ENCODE results near the gene RADX. TPM values are rescaled to one million over a fixed set of nuclear protein-coding genes. Genes with fewer than 3 reads are reported as not detected.
A peak's percentile ranks its signal among the peaks of the same experiment; 100 is the strongest.

The RADX gene
- total RNA-seq, 1 donor from 2014 or later = 5.0 TPM

GRCh38 chrX:106692425-106693065 lies 80.8 kb downstream of the RADX start:
- DNase-seq (ENCODE audit: low read depth) = no peak

GRCh38 chrX:106696502-106696901 lies 84.7 kb downstream of the RADX start:
- DNase-seq (ENCODE audit: low read depth) = no peak

GRCh38 chrX:106698693-106699092 lies 86.9 kb downstream of the RADX start:
- peak; percentile 27 for DNase-seq (ENCODE audit: low read depth)

- DNase-seq (ENCODE audit: low read depth) = no peak
Observed at GRCh38 chrX:106702636-106703035, 90.9 kb downstream of the RADX start.

GRCh38 chrX:106706466-106706865 lies 94.7 kb downstream of the RADX start:
- no peak for DNase-seq (ENCODE audit: low read depth)

GRCh38 chrX:106707771-106708454 lies 96.1 kb downstream of the RADX start:
- DNase-seq (ENCODE audit: low read depth) = peak; percentile 94

GRCh38 chrX:106710771-106711170 lies 99.0 kb downstream of the RADX start:
- DNase-seq (ENCODE audit: low read depth) = no peak

- no peak for DNase-seq (ENCODE audit: low read depth)
Observed at GRCh38 chrX:106711375-106711774, 99.6 kb downstream of the RADX start.

GRCh38 chrX:106716004-106716403 lies 104.2 kb downstream of the RADX start:
- DNase-seq (ENCODE audit: low read depth) = peak; percentile 31

GRCh38 chrX:106716463-106716862 lies 104.7 kb downstream of the RADX start:
- no peak for DNase-seq (ENCODE audit: low read depth)

GRCh38 chrX:106718709-106719108 lies 106.9 kb downstream of the RADX start:
- peak; percentile 18 for DNase-seq (ENCODE audit: low read depth)

- peak; percentile 15 for DNase-seq (ENCODE audit: low read depth)
Observed at GRCh38 chrX:106725931-106726330, 114.2 kb downstream of the RADX start.

GRCh38 chrX:106726485-106727437 lies 115.0 kb downstream of the RADX start, which contains the start of gene RNF128:
Gene RNF128, plus strand, starts transcription at chrX:106726701. Its CDS starts 213 bp downstream, at chrX:106726914.
- peak; percentile 53 for DNase-seq (ENCODE audit: low read depth)

- peak; percentile 10 for DNase-seq (ENCODE audit: low read depth)
Observed at GRCh38 chrX:106728337-106728736, 116.6 kb downstream of the RADX start.

Other genes starting within 250 kb of the RADX start
- gene RNF128, start 114.7 kb downstream of the RADX start, total RNA-seq = 33.7 and 58.3 TPM in 2 replicates
- gene TBC1D8B, start 190.7 kb downstream of the RADX start, total RNA-seq = 8.3 and 17.1 TPM in 2 replicates

Measured in renal cortical epithelial cell (primary cell).